DMS79 (cell line): ENCODE data around the gene DIAPH2.
"Not testable (repeated sequence)": the region's sequence is repeated elsewhere in the genome, so short reads cannot be mapped to it uniquely, and the experiment has no call there.

Experiments used
- DNase-seq: peaks from one replicate; lab custom pipeline; 2025; lab: John Stamatoyannopoulos, UW

Gene DIAPH2

GRCh38 chrX:97389761-97390192, 705.1 kb downstream of the DIAPH2 start:
- no peak for DNase-seq

DNA sequence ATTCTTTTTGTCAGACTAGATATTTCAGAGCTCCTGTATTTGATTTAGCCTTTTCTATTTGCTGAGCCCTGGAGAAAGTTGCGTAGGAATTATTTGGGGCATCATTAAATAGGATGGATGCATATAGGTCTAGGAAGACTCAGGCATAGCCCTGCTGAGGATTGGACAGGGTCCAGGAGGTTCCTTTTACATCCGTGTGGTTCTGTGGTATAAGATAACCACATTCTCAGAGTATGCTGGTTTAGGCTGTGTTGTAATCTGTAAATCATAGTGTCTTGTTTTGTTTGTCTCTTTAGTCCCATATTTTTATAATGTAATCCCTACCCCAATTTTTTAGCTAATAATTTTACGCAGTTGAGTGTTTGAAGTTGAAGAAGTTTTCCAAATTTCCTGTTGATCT, 712.7 kb downstream of the DIAPH2 start:
- DNase-seq: no peak

DNA sequence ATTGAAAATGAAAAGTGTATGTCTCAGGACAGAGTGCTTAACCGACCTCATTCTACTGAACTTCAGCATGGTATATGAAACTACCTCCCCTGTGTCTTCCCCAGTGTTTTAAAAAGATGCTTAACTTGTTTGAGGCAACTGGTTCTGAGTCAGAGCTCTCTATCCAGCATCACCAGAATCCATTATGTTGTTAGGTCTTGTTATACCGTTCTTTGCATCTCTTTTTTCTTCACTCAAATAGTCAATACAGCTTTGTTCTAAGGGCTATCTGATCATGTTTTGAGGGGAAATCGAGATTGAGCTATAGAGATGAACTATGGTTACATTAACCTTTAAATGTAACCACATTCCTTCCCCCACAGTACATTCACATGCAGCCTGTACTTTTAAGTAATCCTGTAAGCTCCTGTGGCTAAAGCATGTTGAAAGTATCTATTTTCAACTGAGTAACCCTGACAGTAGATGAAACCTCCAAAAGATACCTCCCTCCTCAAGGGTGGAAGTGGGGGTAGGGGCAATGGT, 713.4 kb downstream of the DIAPH2 start:
- no peak for DNase-seq

GRCh38 chrX:97399400-97399799, 714.8 kb downstream of the DIAPH2 start:
- DNase-seq: no peak

GRCh38 chrX:97400492-97400891, 715.9 kb downstream of the DIAPH2 start:
- DNase-seq: no peak

- no peak for DNase-seq
Measured at GRCh38 chrX:97401154-97401553, 716.5 kb downstream of the DIAPH2 start.

DNA sequence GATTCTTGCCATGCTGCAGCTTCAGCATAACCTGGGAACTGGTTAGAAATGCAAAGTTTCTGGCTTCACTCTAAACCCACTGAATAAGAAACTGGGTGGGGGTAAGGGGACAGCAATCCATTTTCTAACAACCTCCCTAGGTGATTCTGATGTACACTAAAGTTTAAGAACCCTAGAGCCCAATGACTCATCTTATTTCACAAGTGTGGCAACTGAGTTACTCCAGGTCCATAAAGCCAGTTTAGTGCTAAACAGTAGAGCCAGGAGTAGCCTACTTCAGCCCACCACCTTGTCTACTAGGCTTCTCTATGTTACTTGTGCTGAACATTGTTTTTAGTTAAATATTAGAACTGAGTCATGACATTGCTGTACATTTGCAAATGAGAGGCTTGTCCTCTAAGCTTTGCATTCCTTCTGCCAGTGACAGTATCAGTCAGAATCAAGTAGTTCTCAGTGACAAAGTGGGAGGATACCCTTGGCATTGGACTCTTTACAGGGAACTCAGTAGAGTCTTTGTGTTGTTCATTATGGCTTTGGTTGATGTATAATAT, 717.0 kb downstream of the DIAPH2 start:
- DNase-seq: no peak

- DNase-seq: no peak
Measured at GRCh38 chrX:97402333-97402732, 717.7 kb downstream of the DIAPH2 start.

DNA sequence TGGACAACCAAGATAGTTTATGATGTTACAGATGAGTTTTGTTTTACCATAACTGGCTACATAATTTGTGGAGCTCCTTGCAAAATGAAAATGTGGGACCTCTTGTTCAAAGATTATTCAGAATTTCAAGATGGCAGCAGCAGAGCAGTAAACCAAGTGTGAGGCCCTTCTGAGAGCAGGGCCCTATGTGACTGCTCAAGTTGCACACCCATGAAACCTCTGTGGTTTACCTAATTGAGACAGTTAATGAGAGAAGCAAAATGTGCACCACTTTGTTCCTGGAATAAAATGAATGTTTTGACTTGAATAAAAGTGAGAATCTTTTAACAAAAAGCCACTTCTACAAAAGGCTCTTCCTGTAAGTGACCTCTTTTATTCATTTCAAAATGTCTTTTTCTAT, 718.3 kb downstream of the DIAPH2 start:
- no peak for DNase-seq

DNA sequence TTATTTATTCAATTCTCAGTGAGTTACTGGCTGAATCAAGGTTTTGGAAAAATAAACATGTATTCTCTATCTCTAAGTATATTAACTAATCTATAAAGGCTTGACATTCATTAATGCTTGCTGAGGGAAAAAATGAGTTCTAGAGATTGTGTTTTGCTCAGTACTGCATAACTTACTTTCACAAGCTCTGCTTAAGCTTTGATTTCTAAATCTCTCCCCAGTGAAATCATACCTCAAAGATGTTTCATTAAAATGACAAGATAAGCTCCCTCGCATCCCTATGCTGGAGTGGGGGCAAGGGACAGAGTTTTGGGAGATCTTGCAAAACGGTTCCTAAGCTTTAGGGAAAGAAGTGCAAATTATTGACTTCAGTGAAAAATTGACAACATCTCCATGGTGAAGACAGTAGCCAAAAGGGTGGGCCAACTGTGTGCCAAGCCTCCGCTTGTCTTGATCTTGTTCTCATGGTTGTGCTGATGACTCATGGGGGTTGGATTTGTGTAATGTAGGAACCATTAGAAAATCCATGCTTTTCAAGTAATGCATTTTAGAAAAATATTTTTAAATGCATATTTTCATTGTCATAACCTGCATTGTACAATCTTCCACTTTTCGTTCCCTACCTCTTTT, 720.5 kb downstream of the DIAPH2 start:
- DNase-seq: no peak

DNA sequence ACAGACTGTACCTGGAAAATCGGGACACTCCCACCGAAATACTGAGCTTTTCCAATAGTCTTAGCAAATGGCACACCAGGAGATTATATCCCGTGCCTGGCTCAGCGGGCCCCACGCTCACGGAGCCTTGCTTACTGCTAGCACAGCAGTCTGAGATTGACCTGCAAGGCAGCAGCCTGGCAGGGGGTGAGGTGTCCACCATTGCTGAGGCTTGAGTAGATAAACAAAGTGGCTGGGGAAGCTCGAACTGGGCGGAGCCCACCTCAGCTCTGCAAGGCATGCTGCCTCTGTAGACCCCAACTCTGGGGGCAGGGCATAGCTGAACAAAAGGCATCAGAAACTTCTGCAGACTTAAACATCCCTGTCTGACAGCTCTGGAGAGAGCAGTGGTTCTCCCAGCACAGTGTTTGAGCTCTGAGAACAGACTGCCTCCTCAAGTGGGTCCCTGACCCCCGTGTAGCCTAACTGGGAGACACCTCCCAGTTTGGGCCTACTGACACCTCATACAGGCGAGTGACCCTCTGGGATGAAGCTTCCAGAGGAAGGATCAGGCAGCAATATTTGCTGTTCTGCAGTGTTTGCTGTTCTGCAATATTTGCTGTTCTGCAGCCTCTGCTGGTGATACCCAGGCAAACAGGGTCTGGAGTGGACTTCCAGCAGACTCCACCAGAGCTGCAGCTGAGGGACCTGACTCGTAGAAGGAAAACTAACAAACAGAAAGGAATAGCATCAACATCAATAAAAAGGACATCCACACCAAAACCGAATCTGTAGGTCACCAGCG, 725.2 kb downstream of the DIAPH2 start:
- not testable (repeated sequence) for DNase-seq

DNA sequence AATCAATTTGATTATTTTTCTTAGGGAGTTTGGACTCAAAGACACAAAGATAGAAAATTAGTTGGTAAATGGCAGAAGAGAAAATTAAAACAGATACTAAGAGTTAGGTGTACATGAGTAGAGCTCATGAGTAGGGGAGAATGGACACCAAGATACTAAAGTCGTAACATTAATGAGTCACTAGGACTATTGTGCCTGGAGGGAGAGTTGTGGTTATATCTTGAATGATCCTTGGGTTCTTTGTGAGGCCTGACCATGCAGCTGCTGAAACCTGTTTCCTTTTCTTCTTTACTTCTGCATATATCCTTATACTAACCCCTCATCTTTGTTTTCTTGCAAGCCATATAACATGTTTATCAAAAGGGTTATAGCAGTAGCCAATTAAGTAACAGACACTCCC, 731.8 kb downstream of the DIAPH2 start:
- no peak for DNase-seq

DNA sequence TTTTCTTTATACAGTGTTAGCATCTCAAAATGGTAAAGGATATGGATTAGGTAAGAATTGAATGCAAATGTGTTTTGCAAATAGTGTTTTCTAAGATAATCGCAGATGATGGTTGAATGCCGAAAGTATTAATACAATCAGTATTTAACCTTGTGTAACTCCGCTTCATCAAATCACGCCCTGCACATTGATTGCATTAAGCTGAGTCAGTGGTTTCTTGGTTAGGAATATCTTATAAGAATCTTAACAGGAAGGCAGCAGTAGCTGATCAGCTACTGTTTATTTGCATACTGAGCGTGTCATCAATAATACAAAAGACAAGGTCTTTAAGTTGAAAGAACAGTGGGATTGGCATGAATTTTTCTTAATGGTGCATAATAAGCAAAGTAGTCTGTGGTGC, 744.5 kb downstream of the DIAPH2 start:
- DNase-seq: no peak

DNA sequence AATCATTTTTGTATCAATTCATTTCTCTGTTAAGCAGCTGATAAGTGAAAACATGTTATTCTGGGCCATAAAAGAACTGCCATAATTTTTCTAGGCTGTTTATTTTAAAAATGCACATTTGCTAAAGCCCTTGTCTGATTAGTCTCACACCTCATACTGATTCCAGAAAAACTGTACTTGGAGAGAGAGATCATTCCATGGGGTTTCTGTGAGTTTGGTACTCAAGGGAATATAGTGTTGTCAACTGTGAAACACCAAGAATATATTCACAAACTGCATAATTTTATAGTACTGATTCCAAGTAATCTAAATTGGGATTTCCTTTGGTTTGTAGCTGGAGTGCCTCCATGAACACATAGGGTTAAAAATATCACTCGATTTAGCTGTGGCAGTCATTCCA, 746.6 kb downstream of the DIAPH2 start:
- DNase-seq: no peak

GRCh38 chrX:97446298-97446882, 761.7 kb downstream of the DIAPH2 start:
- DNase-seq: no peak

GRCh38 chrX:97447306-97447705, 762.7 kb downstream of the DIAPH2 start:
- DNase-seq: no peak

GRCh38 chrX:97452283-97452682, 767.6 kb downstream of the DIAPH2 start:
- DNase-seq: no peak

DNA sequence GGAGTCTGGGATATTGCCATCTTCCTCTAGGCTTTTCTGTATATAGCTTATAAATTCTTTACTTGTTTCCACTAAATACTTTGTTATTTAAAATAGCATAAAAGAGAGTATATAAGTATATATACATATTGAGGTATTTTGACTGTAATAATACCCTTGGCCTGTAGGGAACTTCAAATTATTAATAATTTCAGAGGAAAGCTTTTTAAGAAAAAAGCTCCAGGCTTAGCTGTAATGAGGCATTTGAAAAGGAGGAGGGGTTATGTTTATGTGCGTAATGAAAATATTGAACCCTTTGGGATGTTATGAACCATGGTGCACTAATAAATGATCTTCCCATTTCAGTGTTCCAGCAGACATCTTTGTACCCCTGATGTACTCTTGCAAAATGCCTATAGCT, 777.1 kb downstream of the DIAPH2 start:
- DNase-seq: no peak

DNA sequence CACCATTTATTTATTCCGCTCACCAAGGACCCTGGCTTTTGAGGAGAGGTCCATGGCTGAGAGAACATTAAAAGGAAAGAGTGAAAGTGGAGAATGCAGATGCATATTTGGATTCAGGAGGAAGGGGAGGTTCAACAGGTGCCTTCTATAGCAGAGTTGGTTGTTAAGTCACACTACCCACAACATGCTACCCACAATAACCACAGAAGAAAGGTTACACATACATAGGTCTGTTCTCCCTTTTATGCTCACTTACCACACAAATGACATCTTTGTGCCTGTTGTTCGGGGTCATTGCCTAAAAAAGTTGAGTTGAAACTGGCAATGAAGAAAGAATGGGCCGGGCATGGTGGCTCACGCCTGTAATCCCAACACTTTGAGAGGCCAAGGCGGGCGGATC, 786.4 kb downstream of the DIAPH2 start:
- no peak for DNase-seq

DNA sequence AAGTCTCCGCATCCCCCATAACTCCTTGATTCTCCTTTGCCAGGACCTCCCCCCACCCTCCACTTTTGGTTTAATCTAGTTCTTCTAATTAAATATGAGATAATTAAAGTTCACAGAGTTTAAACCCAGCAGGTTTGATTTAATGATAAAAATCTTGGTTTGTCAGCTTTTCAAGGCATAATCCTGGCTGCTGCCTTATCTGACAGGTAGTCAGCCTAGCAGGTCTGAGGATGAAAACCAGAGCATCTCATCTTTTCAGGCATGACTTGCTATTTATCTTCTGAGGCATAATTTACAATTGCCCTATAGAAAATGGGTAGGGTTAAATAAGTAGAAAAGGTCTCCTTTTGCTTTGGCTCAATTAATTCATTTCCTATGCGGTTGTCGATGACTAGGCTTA, 790.3 kb downstream of the DIAPH2 start:
- DNase-seq: no peak

- no peak for DNase-seq
Measured at GRCh38 chrX:97479106-97479890, 794.7 kb downstream of the DIAPH2 start.

DNA sequence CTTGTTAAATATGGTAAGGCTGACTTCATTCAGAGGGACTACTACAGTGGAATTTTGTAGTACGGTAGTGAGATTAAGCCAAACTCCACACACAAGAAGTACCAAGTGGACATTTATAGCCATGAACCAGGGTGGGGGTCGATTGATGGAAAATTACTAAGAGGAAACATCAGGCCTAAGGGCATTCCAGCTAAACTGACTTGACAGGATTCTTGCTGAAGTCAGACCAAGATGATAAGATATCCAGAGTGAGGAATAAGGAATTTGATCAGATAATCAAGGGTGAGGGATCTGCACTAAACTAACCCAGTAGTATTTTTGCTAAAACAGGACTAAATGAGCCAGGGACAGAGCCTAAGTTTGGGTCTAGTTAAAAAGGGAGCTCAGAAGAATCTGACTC, 796.6 kb downstream of the DIAPH2 start:
- no peak for DNase-seq
